ENCODE data around the gene NLK.
"Not testable (repeated sequence)": the region's sequence is repeated elsewhere in the genome, so short reads cannot be mapped to it uniquely, and the experiment has no call there.

Gene NLK

GRCh38 chr17:28018439-28019070 lies 23.9 kb upstream of the NLK start:
- no peak for DNase-seq

GRCh38 chr17:28020515-28020914 lies 22.0 kb upstream of the NLK start:
- no peaks in the 10 kb centered on the region for H3K27me3 ChIP-seq
- H3K4me1 ChIP-seq = no peaks in the 10 kb centered on the region
- no peak for TF ChIP-seq CTCF (IDR thresholded peaks at IDR 0.05; ENCODE audit: low read depth, low read length)
- no peaks in the 10 kb centered on the region for H3K9me3 ChIP-seq
- no peak overlapping the region for H3K4me3 ChIP-seq (ENCODE audit: low read depth, low read length)
- H3K36me3 ChIP-seq = no peaks in the 10 kb centered on the region
- DNase-seq = no peak

More at GRCh38 chr17:28018439-28019070, 23.9 kb upstream of the NLK start:
- Histone ChIP-seq H3K27me3 (no peaks in the 10 kb centered on the region), H3K4me3 (ENCODE audit: low read depth, low read length) (no peak overlapping the region), H3K9me3 (no peaks in the 10 kb centered on the region), H3K4me1 (no peaks in the 10 kb centered on the region), H3K36me3 (no peaks in the 10 kb centered on the region)
- TF ChIP-seq CTCF (IDR thresholded peaks at IDR 0.05; ENCODE audit: low read depth, low read length) = no peak

GRCh38 chr17:28029044-28029443 lies 13.4 kb upstream of the NLK start:
- H3K4me1 ChIP-seq = no peaks in the 10 kb centered on the region
- no peaks in the 10 kb centered on the region for H3K36me3 ChIP-seq
- H3K9me3 ChIP-seq = no peaks in the 10 kb centered on the region
- H3K27me3 ChIP-seq = no peaks in the 10 kb centered on the region
- no peak overlapping the region for H3K4me3 ChIP-seq (ENCODE audit: low read depth, low read length)
- TF ChIP-seq CTCF (IDR thresholded peaks at IDR 0.05; ENCODE audit: low read depth, low read length) = no peak
- DNase-seq = no peak

- DNase-seq = no peak
- Histone ChIP-seq H3K4me1 (no peaks in the 10 kb centered on the region), H3K4me3 (ENCODE audit: low read depth, low read length) (no peak overlapping the region), H3K27me3 (no peaks in the 10 kb centered on the region), H3K36me3 (no peaks in the 10 kb centered on the region), H3K9me3 (no peaks in the 10 kb centered on the region)
- no peak for TF ChIP-seq CTCF (IDR thresholded peaks at IDR 0.05; ENCODE audit: low read depth, low read length)
Measured at GRCh38 chr17:28030386-28030785, 12.1 kb upstream of the NLK start.

GRCh38 chr17:28031174-28031573 lies 11.3 kb upstream of the NLK start:
- H3K4me3 ChIP-seq (ENCODE audit: low read depth, low read length) = no peak overlapping the region
- H3K27me3 ChIP-seq = no peaks in the 10 kb centered on the region
- no peaks in the 10 kb centered on the region for H3K4me1 ChIP-seq
- no peaks in the 10 kb centered on the region for H3K9me3 ChIP-seq
- H3K36me3 ChIP-seq = no peaks in the 10 kb centered on the region
- no peak for TF ChIP-seq CTCF (IDR thresholded peaks at IDR 0.05; ENCODE audit: low read depth, low read length)
- no peak for DNase-seq

- H3K9me3 ChIP-seq = no peaks in the 10 kb centered on the region
- no peaks in the 10 kb centered on the region for H3K27me3 ChIP-seq
- TF ChIP-seq CTCF (IDR thresholded peaks at IDR 0.05; ENCODE audit: low read depth, low read length) = no peak
- H3K4me3 ChIP-seq (ENCODE audit: low read depth, low read length) = no peak overlapping the region
- H3K36me3 ChIP-seq = no peaks in the 10 kb centered on the region
- no peak for DNase-seq
- no peaks in the 10 kb centered on the region for H3K4me1 ChIP-seq
Measured at GRCh38 chr17:28033972-28034714, 8.3 kb upstream of the NLK start.

GRCh38 chr17:28035452-28035851 lies 7.0 kb upstream of the NLK start:
- not testable (repeated sequence) for H3K36me3 ChIP-seq; DNase-seq; H3K4me3 ChIP-seq (ENCODE audit: low read depth, low read length)

GRCh38 chr17:28035884-28036283 lies 6.6 kb upstream of the NLK start:
- not testable (repeated sequence) for H3K27me3 ChIP-seq; DNase-seq; H3K4me3 ChIP-seq (ENCODE audit: low read depth, low read length); H3K36me3 ChIP-seq; H3K9me3 ChIP-seq; H3K4me1 ChIP-seq

More at GRCh38 chr17:28035452-28035851, 7.0 kb upstream of the NLK start:
- H3K4me1 ChIP-seq, H3K9me3 ChIP-seq, H3K27me3 ChIP-seq: not testable (repeated sequence)

Data from BE2C (cell line).